ENCODE data around the gene NDUFB2.
"Not testable (repeated sequence)": the region's sequence is repeated elsewhere in the genome, so short reads cannot be mapped to it uniquely, and the experiment has no call there.

NDUFB2 gene

DNA sequence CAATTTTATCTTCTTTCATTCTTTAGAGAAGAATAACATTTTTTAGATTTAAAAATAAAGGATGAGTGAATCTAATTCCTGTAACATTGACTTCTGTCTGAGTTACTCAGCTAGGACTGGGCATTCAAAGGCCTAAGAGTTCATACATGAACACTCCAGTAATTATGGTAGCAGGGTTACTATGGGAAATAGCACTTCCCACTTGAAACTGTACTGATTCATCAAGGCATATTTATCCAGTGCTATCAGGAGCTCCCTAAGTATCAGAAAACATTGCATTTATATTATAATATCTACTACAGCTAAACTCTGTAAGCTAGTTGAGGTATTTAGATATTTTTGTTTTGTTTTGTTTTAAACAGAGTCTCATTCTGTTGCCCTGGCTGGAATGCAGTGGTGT lies 41.8 kb downstream of the NDUFB2 start:
- Histone ChIP-seq H3K9me3 (ENCODE audit: control insufficient read depth, low read length) (no peaks in the 10 kb centered on the region), H3K4me2 (ENCODE audit: low read length) (no peak overlapping the region), H3K36me3 (ENCODE audit: control insufficient read depth, insufficient read depth, low read length) (no peaks in the 10 kb centered on the region), H3K9ac (no peak overlapping the region), H3K4me3 (ENCODE audit: low read depth, low read length) (no peak overlapping the region), H3K79me2 (no peaks in the 10 kb centered on the region), H3K27ac (no peak overlapping the region), H3K27me3 (ENCODE audit: control insufficient read depth, insufficient read depth, low read length) (no peaks in the 10 kb centered on the region), H3K4me1 (no peaks in the 10 kb centered on the region), H2AFZ (no peak overlapping the region)
- no peak for TF ChIP-seq CTCF (IDR thresholded peaks at IDR 0.05)

DNA sequence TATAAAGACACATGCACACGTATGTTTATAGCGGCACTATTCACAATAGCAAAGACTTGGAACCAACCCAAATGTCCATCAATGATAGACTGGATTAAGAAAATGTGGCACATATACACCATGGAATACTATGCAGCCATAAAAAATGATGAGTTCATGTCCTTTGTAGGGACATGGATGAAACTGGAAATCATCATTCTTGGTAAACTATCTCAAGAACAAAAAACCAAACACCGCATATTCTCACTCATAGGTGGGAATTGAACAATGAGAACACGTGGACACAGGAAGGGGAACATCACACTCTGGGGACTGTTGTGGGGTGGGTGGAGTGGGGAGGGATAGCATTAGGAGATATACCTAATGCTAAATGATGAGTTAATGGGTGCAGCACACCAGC lies 46.7 kb downstream of the NDUFB2 start:
- not testable (repeated sequence) for H3K27me3 ChIP-seq (ENCODE audit: control insufficient read depth, insufficient read depth, low read length); H3K36me3 ChIP-seq (ENCODE audit: control insufficient read depth, insufficient read depth, low read length)

DNA sequence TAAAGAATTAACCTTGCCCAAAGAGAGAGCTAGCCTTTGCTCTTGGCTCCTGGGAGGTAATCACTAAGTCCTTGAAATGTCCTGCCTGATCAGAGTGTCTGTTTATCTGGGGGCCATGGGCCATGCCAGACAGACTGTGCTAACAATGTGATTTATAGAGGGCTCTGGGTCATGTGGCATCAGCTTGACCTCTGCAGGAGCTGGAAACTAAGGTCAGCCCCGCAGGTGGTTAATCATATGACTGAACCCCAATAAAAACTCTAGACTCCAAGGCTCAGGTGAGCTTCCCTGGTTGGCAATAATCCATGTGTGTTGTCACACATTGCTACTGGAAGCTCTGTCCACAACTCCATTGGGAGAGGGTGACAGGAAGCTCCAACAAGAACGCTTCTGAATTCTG lies 47.5 kb downstream of the NDUFB2 start:
- no peak overlapping the region for H2AFZ ChIP-seq
- H3K4me1 ChIP-seq, result no peaks in the 10 kb centered on the region
- no peak overlapping the region for H3K9ac ChIP-seq
- H3K79me2 ChIP-seq, result no peaks in the 10 kb centered on the region
- no peak overlapping the region for H3K4me3 ChIP-seq (ENCODE audit: low read depth, low read length)
- H3K36me3 ChIP-seq (ENCODE audit: control insufficient read depth, insufficient read depth, low read length), result no peaks in the 10 kb centered on the region
- H3K27ac ChIP-seq, result no peak overlapping the region
- H3K27me3 ChIP-seq (ENCODE audit: control insufficient read depth, insufficient read depth, low read length), result no peaks in the 10 kb centered on the region
- no peak overlapping the region for H3K4me2 ChIP-seq (ENCODE audit: low read length)
- no peaks in the 10 kb centered on the region for H3K9me3 ChIP-seq (ENCODE audit: control insufficient read depth, low read length)
- TF ChIP-seq CTCF (IDR thresholded peaks at IDR 0.05), result no peak

More for the DNA sequence above, 46.7 kb downstream of the NDUFB2 start:
- not testable (repeated sequence) for H3K9ac ChIP-seq; H3K27ac ChIP-seq; H3K4me1 ChIP-seq; H3K9me3 ChIP-seq (ENCODE audit: control insufficient read depth, low read length); H2AFZ ChIP-seq; H3K4me3 ChIP-seq (ENCODE audit: low read depth, low read length); H3K79me2 ChIP-seq; H3K4me2 ChIP-seq (ENCODE audit: low read length)

GRCh38 chr7:140745266-140746058 lies 49.0 kb downstream of the NDUFB2 start:
- H3K9ac ChIP-seq, result no peak overlapping the region
- no peak overlapping the region for H3K4me3 ChIP-seq (ENCODE audit: low read depth, low read length)
- no peaks in the 10 kb centered on the region for H3K27me3 ChIP-seq (ENCODE audit: control insufficient read depth, insufficient read depth, low read length)
- no peak overlapping the region for H3K27ac ChIP-seq
- no peak overlapping the region for H2AFZ ChIP-seq
- H3K4me1 ChIP-seq, result no peaks in the 10 kb centered on the region
- no peak for TF ChIP-seq CTCF (IDR thresholded peaks at IDR 0.05)
- H3K79me2 ChIP-seq, result no peaks in the 10 kb centered on the region
- H3K9me3 ChIP-seq (ENCODE audit: control insufficient read depth, low read length), result no peaks in the 10 kb centered on the region
- no peak overlapping the region for H3K4me2 ChIP-seq (ENCODE audit: low read length)
- H3K36me3 ChIP-seq (ENCODE audit: control insufficient read depth, insufficient read depth, low read length), result no peaks in the 10 kb centered on the region

DNA sequence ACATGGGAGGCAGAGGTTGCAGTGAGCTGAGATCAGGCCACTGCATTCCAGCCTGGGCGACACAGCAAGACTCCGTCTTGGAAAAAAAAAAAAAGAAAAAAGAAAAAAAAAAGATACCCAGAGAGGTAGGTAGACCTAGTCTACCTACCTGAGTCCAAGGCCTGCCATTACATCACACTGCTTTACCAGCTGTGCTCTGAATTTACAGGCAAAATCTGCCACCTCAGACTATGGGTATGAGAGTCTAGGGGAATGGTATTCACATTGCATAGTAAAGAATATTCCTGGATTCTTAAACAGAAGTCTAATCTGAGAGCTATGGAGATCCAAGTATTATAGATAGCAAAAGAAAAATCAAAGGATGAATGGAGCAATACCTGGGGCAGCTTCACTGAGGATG lies 50.2 kb downstream of the NDUFB2 start:
- H3K4me1 ChIP-seq, result no peaks in the 10 kb centered on the region
- no peak overlapping the region for H3K4me3 ChIP-seq (ENCODE audit: low read depth, low read length)
- no peaks in the 10 kb centered on the region for H3K27me3 ChIP-seq (ENCODE audit: control insufficient read depth, insufficient read depth, low read length)
- TF ChIP-seq CTCF (IDR thresholded peaks at IDR 0.05), result no peak
- H3K4me2 ChIP-seq (ENCODE audit: low read length), result no peak overlapping the region
- no peak overlapping the region for H3K27ac ChIP-seq
- H2AFZ ChIP-seq, result no peak overlapping the region
- H3K36me3 ChIP-seq (ENCODE audit: control insufficient read depth, insufficient read depth, low read length), result no peaks in the 10 kb centered on the region
- H3K9ac ChIP-seq, result no peak overlapping the region
- no peaks in the 10 kb centered on the region for H3K9me3 ChIP-seq (ENCODE audit: control insufficient read depth, low read length)
- no peaks in the 10 kb centered on the region for H3K79me2 ChIP-seq

Data from parathyroid adenoma (tissue), 2 donors.